Measurements from ENCODE around the gene KRTAP4-7.
"Not testable (repeated sequence)": the region's sequence is repeated elsewhere in the genome, so short reads cannot be mapped to it uniquely, and the experiment has no call there.

The KRTAP4-7 gene

GRCh38 chr17:41084100-41084856 lies at the start of gene KRTAP4-7:
KRTAP4-7 (plus strand) TSS chr17:41084150; CDS start chr17:41084207, 57 bp downstream.
- DNase-seq: not testable (repeated sequence)

GRCh38 chr17:41034346-41034935 lies 49.5 kb upstream of the KRTAP4-7 start, which contains the start of gene KRTAP1-3:
KRTAP1-3 (minus strand) TSS chr17:41034874; CDS start chr17:41034821, 53 bp downstream.
- DNase-seq: not testable (repeated sequence)

- DNase-seq: no peak
These were observed 46.0 kb upstream of the KRTAP4-7 start for GRCh38 chr17:41037853-41038350.

GRCh38 chr17:41040783-41041571 lies 43.0 kb upstream of the KRTAP4-7 start, which contains the start of gene KRTAP1-1:
KRTAP1-1 (minus strand) TSS chr17:41041450; CDS start chr17:41041397, 53 bp downstream.
- DNase-seq: not testable (repeated sequence)

GRCh38 chr17:41042953-41043352 lies 41.0 kb upstream of the KRTAP4-7 start:
- no peak for DNase-seq

- not testable (repeated sequence) for DNase-seq
These were observed 37.0 kb upstream of the KRTAP4-7 start, which contains the start of gene KRTAP2-1 for GRCh38 chr17:41046735-41047465. KRTAP2-1 (minus strand) TSS chr17:41047316; CDS start chr17:41047267, 49 bp downstream.

- no peak for DNase-seq
These were observed 35.5 kb upstream of the KRTAP4-7 start for GRCh38 chr17:41048441-41048840.

GRCh38 chr17:41049110-41049509 lies 34.8 kb upstream of the KRTAP4-7 start:
- no peak for DNase-seq

- no peak for DNase-seq
These were observed 31.4 kb upstream of the KRTAP4-7 start for GRCh38 chr17:41052566-41052965.

- DNase-seq: no peak
These were observed 29.9 kb upstream of the KRTAP4-7 start for GRCh38 chr17:41054025-41054424.

- DNase-seq: not testable (repeated sequence)
These were observed 29.4 kb upstream of the KRTAP4-7 start for GRCh38 chr17:41054556-41054955.

GRCh38 chr17:41055130-41055529 lies 28.8 kb upstream of the KRTAP4-7 start, which contains the start of gene KRTAP2-2:
KRTAP2-2 (minus strand) TSS chr17:41055230; CDS start chr17:41055211, 19 bp downstream.
- DNase-seq: not testable (repeated sequence)

- no peak for DNase-seq
These were observed 26.4 kb upstream of the KRTAP4-7 start for GRCh38 chr17:41057547-41057946.

- no peak for DNase-seq
These were observed 25.2 kb upstream of the KRTAP4-7 start for GRCh38 chr17:41058741-41059140.

GRCh38 chr17:41059276-41060051 lies 24.5 kb upstream of the KRTAP4-7 start:
- not testable (repeated sequence) for DNase-seq

GRCh38 chr17:41060052-41060604 lies 23.8 kb upstream of the KRTAP4-7 start, which contains the start of gene KRTAP2-3:
KRTAP2-3 (minus strand) TSS chr17:41060114; CDS start chr17:41060050, 64 bp downstream.
- DNase-seq: no peak

- DNase-seq: no peak
These were observed 22.0 kb upstream of the KRTAP4-7 start for GRCh38 chr17:41061964-41062363.

GRCh38 chr17:41063449-41063848 lies 20.5 kb upstream of the KRTAP4-7 start:
- no peak for DNase-seq

- no peak for DNase-seq
These were observed 19.6 kb upstream of the KRTAP4-7 start for GRCh38 chr17:41064301-41064700.

GRCh38 chr17:41065016-41065689 lies 18.8 kb upstream of the KRTAP4-7 start:
- not testable (repeated sequence) for DNase-seq

Data from CD4-positive, alpha-beta T cell treated with Interleukin-1 beta for 1 hour (primary cell).